ENCODE data around the gene OTX1.

The OTX1 gene

GRCh38 chr2:63096491-63096890, 45.9 kb downstream of the OTX1 start:
- POLR2A ChIA-PET (ENCODE audit: low non-redundant PET) = no interaction called here
- H3K27ac ChIP-seq = no peak overlapping the region
- CTCF ChIA-PET = no interaction called here
- DNase-seq (ENCODE audit: low spot score) = no peak
- no peak for TF ChIP-seq CTCF (conservative IDR thresholded peaks at IDR 0.05; ENCODE audit: low read depth)

GRCh38 chr2:63099032-63099431, 48.4 kb downstream of the OTX1 start:
- no peak for DNase-seq (ENCODE audit: low spot score)
- TF ChIP-seq CTCF (conservative IDR thresholded peaks at IDR 0.05; ENCODE audit: low read depth) = no peak
- ChIA-PET POLR2A (ENCODE audit: low non-redundant PET) (no interaction called here), CTCF (interaction anchor here (0.9 kb wide), 1 partner anchor 12 kb away, joined by 4 read pairs; no protein-coding TSS in a partner anchor)
- H3K27ac ChIP-seq = no peak overlapping the region

- no peak for TF ChIP-seq CTCF (conservative IDR thresholded peaks at IDR 0.05; ENCODE audit: low read depth)
- H3K27ac ChIP-seq = no peak overlapping the region
- CTCF ChIA-PET = no interaction called here
- POLR2A ChIA-PET (ENCODE audit: low non-redundant PET) = no interaction called here
- DNase-seq (ENCODE audit: low spot score) = no peak
Measured at GRCh38 chr2:63101954-63102353, 51.3 kb downstream of the OTX1 start.

GRCh38 chr2:63104482-63104881, 53.9 kb downstream of the OTX1 start:
- CTCF ChIA-PET = no interaction called here
- no peak for DNase-seq (ENCODE audit: low spot score)
- no peak for TF ChIP-seq CTCF (conservative IDR thresholded peaks at IDR 0.05; ENCODE audit: low read depth)
- POLR2A ChIA-PET (ENCODE audit: low non-redundant PET) = no interaction called here
- no peak overlapping the region for H3K27ac ChIP-seq
